Parathyroid adenoma (tissue), 2 donors: ENCODE data around the gene CTTN.

Experiments used
- H2AFZ ChIP-seq: fragments of 300-600 bp; sonication (generic); one replicate; pipeline ENCODE4 v1.7.0; 2017; ENCODE audit warnings: antibody characterized with exemption, mild to moderate bottlenecking
- H3K27ac ChIP-seq: fragments of 300-600 bp; sonication (generic); one replicate; pipeline ENCODE4 v1.7.0; 2017
- H3K27me3 ChIP-seq: fragments of 300-600 bp; sonication (generic); one replicate; pipeline ENCODE4 v1.7.0; 2017; ENCODE audit warnings: low read length; ENCODE audit not compliant: control insufficient read depth, insufficient read depth
- H3K36me3 ChIP-seq: fragments of 300-600 bp; sonication (generic); one replicate; pipeline ENCODE4 v1.7.0; 2017; ENCODE audit warnings: low read length; ENCODE audit not compliant: control insufficient read depth, insufficient read depth
- H3K4me1 ChIP-seq: fragments of 300-600 bp; sonication (generic); one replicate; pipeline ENCODE4 v1.7.0; 2017; ENCODE audit warnings: control low read depth
- H3K4me2 ChIP-seq: fragments of 300-600 bp; sonication (generic); one replicate; pipeline ENCODE4 v1.7.0; 2017; ENCODE audit warnings: low read length
- H3K4me3 ChIP-seq: fragments of 300-600 bp; sonication (generic); one replicate; pipeline ENCODE4 v1.7.0; 2017; ENCODE audit warnings: low read depth, low read length
- H3K79me2 ChIP-seq: fragments of 300-600 bp; sonication (generic); one replicate; pipeline ENCODE4 v1.7.0; 2017; ENCODE audit warnings: control low read depth
- H3K9ac ChIP-seq: fragments of 300-600 bp; sonication (generic); one replicate; pipeline ENCODE4 v1.7.0; 2017; ENCODE audit warnings: mild to moderate bottlenecking
- H3K9me3 ChIP-seq: fragments of 300-600 bp; sonication (generic); one replicate; pipeline ENCODE4 v1.7.0; 2017; ENCODE audit warnings: low read length; ENCODE audit not compliant: control insufficient read depth
- CTCF ChIP-seq: fragments of 300-600 bp; sonication (generic); IDR thresholded peaks from one replicate; pipeline ENCODE4 v1.7.0; 2017; ENCODE audit warnings: antibody characterized with exemption, mild to moderate bottlenecking
- donor health status: primary hyperparathyroidism.

Gene CTTN

GRCh38 chr11:70472240-70472639 lies 73.9 kb downstream of the CTTN start:
- no peak for TF ChIP-seq CTCF
- no peaks in the 10 kb centered on the region for H3K4me1 ChIP-seq
- H3K27me3 ChIP-seq: no peaks in the 10 kb centered on the region
- no peaks in the 10 kb centered on the region for H3K79me2 ChIP-seq
- no peak overlapping the region for H3K4me2 ChIP-seq
- no peaks in the 10 kb centered on the region for H3K9me3 ChIP-seq
- no peak overlapping the region for H3K27ac ChIP-seq
- H3K9ac ChIP-seq: no peak overlapping the region
- H3K36me3 ChIP-seq: no peaks in the 10 kb centered on the region
- no peak overlapping the region for H2AFZ ChIP-seq
- no peak overlapping the region for H3K4me3 ChIP-seq

- no peaks in the 10 kb centered on the region for H3K36me3 ChIP-seq
- H3K4me3 ChIP-seq: no peak overlapping the region
- no peaks in the 10 kb centered on the region for H3K4me1 ChIP-seq
- H3K27ac ChIP-seq: no peak overlapping the region
- H3K9ac ChIP-seq: no peak overlapping the region
- no peak overlapping the region for H2AFZ ChIP-seq
- H3K27me3 ChIP-seq: no peaks in the 10 kb centered on the region
- no peak overlapping the region for H3K4me2 ChIP-seq
- H3K9me3 ChIP-seq: no peaks in the 10 kb centered on the region
- no peak for TF ChIP-seq CTCF
- no peaks in the 10 kb centered on the region for H3K79me2 ChIP-seq
Observed at GRCh38 chr11:70473186-70473872, 75.0 kb downstream of the CTTN start.

- Histone ChIP-seq H2AFZ (no peak overlapping the region), H3K4me1 (no peaks in the 10 kb centered on the region), H3K9ac (no peak overlapping the region), H3K79me2 (no peaks in the 10 kb centered on the region), H3K27ac (no peak overlapping the region), H3K4me2 (no peak overlapping the region), H3K4me3 (no peak overlapping the region), H3K9me3 (no peaks in the 10 kb centered on the region), H3K27me3 (no peaks in the 10 kb centered on the region), H3K36me3 (no peaks in the 10 kb centered on the region)
- TF ChIP-seq CTCF: no peak
Observed at GRCh38 chr11:70473873-70474690, 75.8 kb downstream of the CTTN start.

- Histone ChIP-seq H3K79me2 (no peaks in the 10 kb centered on the region), H2AFZ (no peak overlapping the region), H3K4me3 (no peak overlapping the region), H3K9ac (no peak overlapping the region), H3K9me3 (no peaks in the 10 kb centered on the region), H3K27ac (no peak overlapping the region), H3K27me3 (no peaks in the 10 kb centered on the region), H3K36me3 (no peaks in the 10 kb centered on the region), H3K4me2 (no peak overlapping the region), H3K4me1 (no peaks in the 10 kb centered on the region)
- no peak for TF ChIP-seq CTCF
Observed at GRCh38 chr11:70474710-70475109, 76.4 kb downstream of the CTTN start.
